Heart right ventricle (tissue), 16 donors: ENCODE data around the gene MIS18A. TPM values are rescaled to one million over a fixed set of nuclear protein-coding genes. Genes with fewer than 3 reads are reported as not detected.

Source experiments
- ATAC-seq, 8 donors: fragments of 200-7000 bp; cut with Tn5 transposase; one replicate each; pipeline ENCODE4 v1.9.1; 2020; ENCODE audit warnings: mild to moderate bottlenecking in 8 of 8, moderate library complexity in 8 of 8, moderate number of reproducible peaks in 1 of 8
- DNase-seq, 2 donors: peaks; one replicate each; pipeline ENCODE4 v3.0.0-alpha.2; 2020
- H3K27ac ChIP-seq, 10 donors: fragments of 200-600 bp; sonication (generic) in 2 of 10; one replicate each; pipeline versions ENCODE4 v1.5.0 to v1.8.0; 2020 to 2022; ENCODE audit warnings: mild to moderate bottlenecking in 3 of 10
- H3K27me3 ChIP-seq, 7 donors: fragments of 200-600 bp; one replicate each; pipeline ENCODE4 v1.8.0; 2021 to 2022; ENCODE audit warnings: mild to moderate bottlenecking in 2 of 7
- H3K36me3 ChIP-seq, 9 donors: fragments of 200-600 bp; sonication (generic) in 1 of 9; one replicate each; pipeline versions ENCODE4 v1.5.0 to v1.8.0; 2020 to 2022; ENCODE audit warnings: mild to moderate bottlenecking in 2 of 9
- H3K4me1 ChIP-seq, 9 donors: fragments of 200-600 bp; sonication (generic) in 1 of 9; one replicate each; pipeline versions ENCODE4 v1.5.0 to v1.8.0; 2020 to 2022; ENCODE audit warnings: mild to moderate bottlenecking in 4 of 9
- H3K4me3 ChIP-seq, 10 donors: fragments of 200-600 bp; sonication (generic) in 2 of 10; one replicate each; pipeline versions ENCODE4 v1.5.0 to v1.8.0; 2020 to 2022; ENCODE audit warnings: mild to moderate bottlenecking in 7 of 10, moderate library complexity in 2 of 10
- H3K9me3 ChIP-seq, 11 donors: fragments of 200-600 bp in 10 of 11; sonication (generic) in 2 of 11; one replicate each; pipeline versions ENCODE4 v1.5.0 to v1.8.0; 2013 to 2022; ENCODE audit warnings: mild to moderate bottlenecking in 2 of 11, control low read depth in 1 of 11, moderate library complexity in 1 of 11
- WGBS, 2 donors: extraction: QIAGEN DNeasy Blood & Tissue Kit; methylation state at CpG; one replicate each; pipeline ENCODE4 v1.1.7; 2013; ENCODE audit warnings: inconsistent platforms in 1 of 2; 5-methylcytosine and 5-hydroxymethylcytosine counted together
- intact Hi-C, 10 donors: fragments of 100-400 bp; cut with DNase I; formaldehyde crosslinking; loops; one replicate each; pipeline versions ENCODE4 v1.11.1 to v1.14.2; 2022
- polyA plus RNA-seq, 2 donors: library from polyadenylated mRNA; stranded (reverse); fragments of 200-250 nt; gene quantifications; one replicate each; pipeline ENCODE4 v1.2.3, GENCODE V29; 2013
- total RNA-seq, 10 donors: library from RNA; stranded (reverse); fragmentation: NEBNext Ultra II Directional in 3 of 10; extraction: Animal tissue kit (Norgen Biotek cat#: 25700) in 3 of 10; gene quantifications; one replicate each; pipeline versions ENCODE4 v1.2.1 to v1.2.4, GENCODE V29; 2021 to 2023
- TF ChIP-seq, protein P1 (sequence below), 9 donors: fragments of 200-600 bp; sonication (generic) in 2 of 9; IDR thresholded peaks; one replicate each; pipeline versions ENCODE4 v1.5.0 to v1.8.0; 2021 to 2022; ENCODE audit warnings: antibody characterized with exemption in 9 of 9, mild to moderate bottlenecking in 5 of 9, moderate library complexity in 1 of 9
- donor health status: Arrhythmogenic right ventricular cardiomyopathy.
- donor health status: ischemic (EF 13 %, LVEDD 7.1; RV severe dilation, severe dysfunction).
- donor health status: healthy with polysubstance abuse.
- donor health status: DM: no; HTN: yes; CAD: no.
- donor health status: DM: no; HTN: no; CAD: no.
- donor health status: ischemic (EF 25% LVEDD 6.9; RV normal size, moderate dysfunction).
- donor health status: ischemic (EF 25% LVEDD 5.7; RV mildly dilated, moderate dysfunction).
- donor health status: healthy.
- donor health status: DM: yes; HTN: yes; CAD: no.
- donor health status: Ischemic cardiomyopathy.
- donor health status: ischemic (EF 35%, LVEDD 5.7; RV mildly dilated, moderate dysfunction).
- donor health status: nonischemic (EF 11% LVEDD 7.7; RV severe dilation, severe dysfunction).
- donor health status: DM: yes; HTN: yes; CAD: no.
- donor health status: PGD.
- donor health status: ischemic (EF 29% LVEDD 5.4; RV normal size, mild dysfunction).
- donor health status: nonischemic (EF 23%, LVEDD 6.1; RV moderate dilation, normal function).

The MIS18A gene
- total and polyA plus RNA-seq, 12 donors = 1.8 to 3.6 (median 2.7) TPM

GRCh38 chr21:32322103-32322502 lies 43.3 kb upstream of the MIS18A start:
- H3K4me3 ChIP-seq = no peak overlapping the region
- WGBS, 2 donors = 94 to 96% methylated on average over 12 of the region's 12 CpGs
- DNase-seq = no peak
- H3K36me3 ChIP-seq = peaks cover 0 to 97% (median 71%) of the 10 kb centered on the region in 9 donors
- ATAC-seq = no peak
- no peak overlapping the region for H3K27ac ChIP-seq
- no peaks in the 10 kb centered on the region for H3K27me3 ChIP-seq
- TF ChIP-seq, protein P1, sequence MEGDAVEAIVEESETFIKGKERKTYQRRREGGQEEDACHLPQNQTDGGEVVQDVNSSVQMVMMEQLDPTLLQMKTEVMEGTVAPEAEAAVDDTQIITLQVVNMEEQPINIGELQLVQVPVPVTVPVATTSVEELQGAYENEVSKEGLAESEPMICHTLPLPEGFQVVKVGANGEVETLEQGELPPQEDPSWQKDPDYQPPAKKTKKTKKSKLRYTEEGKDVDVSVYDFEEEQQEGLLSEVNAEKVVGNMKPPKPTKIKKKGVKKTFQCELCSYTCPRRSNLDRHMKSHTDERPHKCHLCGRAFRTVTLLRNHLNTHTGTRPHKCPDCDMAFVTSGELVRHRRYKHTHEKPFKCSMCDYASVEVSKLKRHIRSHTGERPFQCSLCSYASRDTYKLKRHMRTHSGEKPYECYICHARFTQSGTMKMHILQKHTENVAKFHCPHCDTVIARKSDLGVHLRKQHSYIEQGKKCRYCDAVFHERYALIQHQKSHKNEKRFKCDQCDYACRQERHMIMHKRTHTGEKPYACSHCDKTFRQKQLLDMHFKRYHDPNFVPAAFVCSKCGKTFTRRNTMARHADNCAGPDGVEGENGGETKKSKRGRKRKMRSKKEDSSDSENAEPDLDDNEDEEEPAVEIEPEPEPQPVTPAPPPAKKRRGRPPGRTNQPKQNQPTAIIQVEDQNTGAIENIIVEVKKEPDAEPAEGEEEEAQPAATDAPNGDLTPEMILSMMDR (IDR thresholded peaks at IDR 0.05) = no peak
- H3K9me3 ChIP-seq = no peaks in the 10 kb centered on the region
- H3K4me1 ChIP-seq = peaks cover 0 to 33% (median 0%) of the 10 kb centered on the region in 9 donors
- intact Hi-C loops = no loop called here

- H3K9me3 ChIP-seq = no peaks in the 10 kb centered on the region
- TF ChIP-seq, protein P1 (IDR thresholded peaks at IDR 0.05) = no peak
- DNase-seq (no peak), ATAC-seq (no peak)
- H3K27ac ChIP-seq = no peak overlapping the region
- 96 to 98% methylated on average over 13 of the region's 13 CpGs for WGBS, 2 donors
- intact Hi-C loops = no loop called here
- peaks cover 0 to 100% (median 76%) of the 10 kb centered on the region in 9 donors for H3K36me3 ChIP-seq
- H3K4me3 ChIP-seq = no peak overlapping the region
- H3K4me1 ChIP-seq = peaks cover 0 to 27% (median 0%) of the 10 kb centered on the region in 9 donors
- H3K27me3 ChIP-seq = no peaks in the 10 kb centered on the region
These were observed 42.6 kb upstream of the MIS18A start for GRCh38 chr21:32321480-32321879.

DNA sequence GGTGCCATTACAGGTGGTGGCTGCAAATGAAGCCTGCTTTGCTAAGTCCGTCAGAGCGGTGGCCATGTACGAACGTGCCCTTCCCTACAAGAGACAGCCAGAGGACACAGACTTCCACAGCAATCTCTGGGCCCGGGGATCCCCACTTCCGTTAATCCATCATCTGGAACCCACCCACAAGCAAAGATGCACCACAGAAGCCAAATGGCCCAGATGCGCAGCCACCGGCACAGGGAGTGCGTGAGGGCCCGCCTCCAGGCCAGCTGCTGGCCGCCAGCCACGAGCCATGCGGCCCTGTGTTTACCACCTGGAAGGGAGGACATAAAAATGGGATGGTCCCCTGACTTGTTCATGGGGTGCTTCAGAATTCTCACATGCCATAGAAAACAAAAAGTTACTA lies 41.9 kb upstream of the MIS18A start:
- 93 to 95% methylated on average over 13 of the region's 13 CpGs for WGBS, 2 donors
- Histone ChIP-seq H3K4me3 (no peak overlapping the region), H3K9me3 (no peaks in the 10 kb centered on the region), H3K4me1 (peaks cover 0 to 22% (median 0%) of the 10 kb centered on the region in 9 donors), H3K27ac (no peak overlapping the region), H3K36me3 (peaks cover 0 to 100% (median 83%) of the 10 kb centered on the region in 9 donors), H3K27me3 (no peaks in the 10 kb centered on the region)
- no peak for DNase-seq
- TF ChIP-seq, protein P1 (IDR thresholded peaks at IDR 0.05) = no peak
- no peak for ATAC-seq
- intact Hi-C loops = no loop called here

GRCh38 chr21:32320059-32320458 lies 41.2 kb upstream of the MIS18A start:
- peak in 2 of 8 donors; percentile 43 to 50 for ATAC-seq
- intact Hi-C loops = no loop called here
- H3K27me3 ChIP-seq = no peaks in the 10 kb centered on the region
- TF ChIP-seq, protein P1 (IDR thresholded peaks at IDR 0.05) = no peak
- no peaks in the 10 kb centered on the region for H3K9me3 ChIP-seq
- no peak overlapping the region for H3K4me3 ChIP-seq
- H3K36me3 ChIP-seq = peaks cover 0 to 100% (median 78%) of the 10 kb centered on the region in 9 donors
- DNase-seq = no peak
- H3K4me1 ChIP-seq = peaks cover 0 to 21% (median 0%) of the 10 kb centered on the region in 9 donors
- no peak overlapping the region for H3K27ac ChIP-seq
- WGBS, 2 donors = 79 to 84% methylated on average over 6 of the region's 6 CpGs
